Glutamatergic neuron (in vitro differentiated cells): ENCODE results near the gene HDAC3. TPM values are rescaled to one million over a fixed set of nuclear protein-coding genes. Genes with fewer than 3 reads are reported as not detected.

Experiments
- DNase-seq: peaks from one replicate; pipeline ENCODE4 v3.0.0; 2022
- H3K27ac Mint-ChIP-seq: one replicate; pipeline ENCODE4 v1.8.0; 2020; ENCODE audit warnings: mild to moderate bottlenecking, mixed read lengths, inconsistent platforms; ENCODE audit not compliant: unreplicated experiment
- H3K27me3 Mint-ChIP-seq: one replicate; pipeline ENCODE4 v1.8.0; 2020; ENCODE audit warnings: mild to moderate bottlenecking, moderate library complexity, mixed read lengths, inconsistent platforms; ENCODE audit not compliant: unreplicated experiment
- H3K36me3 Mint-ChIP-seq: one replicate; pipeline ENCODE4 v1.8.0; 2020; ENCODE audit warnings: mild to moderate bottlenecking, mixed read lengths, inconsistent platforms; ENCODE audit not compliant: unreplicated experiment
- H3K4me1 Mint-ChIP-seq: one replicate; pipeline ENCODE4 v1.8.0; 2020; ENCODE audit warnings: mild to moderate bottlenecking, low read depth, mixed read lengths, inconsistent platforms; ENCODE audit not compliant: unreplicated experiment
- H3K4me3 Mint-ChIP-seq: one replicate; pipeline ENCODE4 v1.8.0; 2020; ENCODE audit warnings: mild to moderate bottlenecking, mixed read lengths, inconsistent platforms; ENCODE audit not compliant: unreplicated experiment
- H3K9me3 Mint-ChIP-seq: one replicate; pipeline ENCODE4 v1.8.0; 2020; ENCODE audit warnings: mild to moderate bottlenecking, moderate library complexity, mixed read lengths, inconsistent platforms; ENCODE audit not compliant: unreplicated experiment
- total RNA-seq: library from RNA; stranded (reverse); fragmentation: NEBNext Ultra II Directional; extraction: Animal tissue kit (Norgen Biotek cat#: 25700); gene quantifications from one replicate; pipeline ENCODE4 v1.2.1, GENCODE V29; 2021; ENCODE audit not compliant: unreplicated experiment
- TF ChIP-seq, protein P1 (sequence below): fragments of 200-600 bp; sonication (generic); IDR thresholded peaks from one replicate; pipeline ENCODE4 v1.5.0; 2021; ENCODE audit not compliant: partially characterized antibody, unreplicated experiment

The HDAC3 gene
- total RNA-seq, 1 donor from 2014 or later: 81.8 TPM

DNA sequence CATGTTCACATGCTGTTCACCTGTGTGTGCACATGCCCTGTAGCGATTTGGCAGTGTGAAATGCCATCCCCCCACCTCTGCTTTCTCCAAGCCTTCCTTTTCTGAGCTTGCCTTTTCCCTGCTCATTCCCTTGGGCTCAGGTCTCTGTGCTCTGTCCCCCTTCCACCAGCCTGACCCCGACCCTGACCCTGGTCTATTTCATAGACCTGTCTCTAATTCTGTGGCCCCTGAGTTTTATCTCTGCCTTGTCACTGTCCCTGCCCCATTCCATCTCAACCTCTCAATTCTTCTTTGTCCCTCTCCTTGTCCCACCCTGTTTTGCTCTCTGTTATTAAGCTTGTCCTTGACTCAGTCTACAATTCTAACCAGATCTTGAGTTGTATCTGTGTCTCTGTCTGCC lies 44.6 kb upstream of the HDAC3 start:
- peak overlapping the region; percentile 68 for H3K4me3 Mint-ChIP-seq
- TF ChIP-seq, protein P1, sequence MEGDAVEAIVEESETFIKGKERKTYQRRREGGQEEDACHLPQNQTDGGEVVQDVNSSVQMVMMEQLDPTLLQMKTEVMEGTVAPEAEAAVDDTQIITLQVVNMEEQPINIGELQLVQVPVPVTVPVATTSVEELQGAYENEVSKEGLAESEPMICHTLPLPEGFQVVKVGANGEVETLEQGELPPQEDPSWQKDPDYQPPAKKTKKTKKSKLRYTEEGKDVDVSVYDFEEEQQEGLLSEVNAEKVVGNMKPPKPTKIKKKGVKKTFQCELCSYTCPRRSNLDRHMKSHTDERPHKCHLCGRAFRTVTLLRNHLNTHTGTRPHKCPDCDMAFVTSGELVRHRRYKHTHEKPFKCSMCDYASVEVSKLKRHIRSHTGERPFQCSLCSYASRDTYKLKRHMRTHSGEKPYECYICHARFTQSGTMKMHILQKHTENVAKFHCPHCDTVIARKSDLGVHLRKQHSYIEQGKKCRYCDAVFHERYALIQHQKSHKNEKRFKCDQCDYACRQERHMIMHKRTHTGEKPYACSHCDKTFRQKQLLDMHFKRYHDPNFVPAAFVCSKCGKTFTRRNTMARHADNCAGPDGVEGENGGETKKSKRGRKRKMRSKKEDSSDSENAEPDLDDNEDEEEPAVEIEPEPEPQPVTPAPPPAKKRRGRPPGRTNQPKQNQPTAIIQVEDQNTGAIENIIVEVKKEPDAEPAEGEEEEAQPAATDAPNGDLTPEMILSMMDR: no peak

DNA sequence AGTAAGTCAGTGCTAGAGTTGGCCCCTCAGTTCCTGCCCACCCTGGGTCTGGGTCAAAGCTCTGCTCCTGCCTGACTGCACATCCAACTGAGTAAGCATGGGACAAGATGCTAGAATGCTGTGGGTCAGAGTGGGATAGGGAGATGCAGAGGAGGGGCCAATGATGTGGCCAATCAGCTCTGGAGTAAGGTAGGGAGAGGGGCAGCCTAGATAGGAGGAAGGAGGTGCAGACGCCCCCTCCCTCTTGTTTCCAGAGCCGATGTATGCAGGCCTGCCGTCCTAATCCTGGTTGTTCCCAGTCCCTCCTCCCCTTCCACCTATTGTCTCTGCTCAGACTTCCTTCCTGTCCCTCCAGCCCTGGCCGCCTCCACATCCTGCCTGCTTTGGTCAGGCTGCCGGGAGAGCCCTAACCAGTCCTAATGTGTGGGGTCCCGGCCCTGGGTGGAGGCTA lies 44.1 kb upstream of the HDAC3 start:
- Mint-ChIP-seq H3K27ac (no peak overlapping the region), H3K4me1 (peaks cover 4% of the 10 kb centered on the region), H3K9me3 (no peaks in the 10 kb centered on the region), H3K4me3 (no peak overlapping the region), H3K36me3 (no peaks in the 10 kb centered on the region), H3K27me3 (no peaks in the 10 kb centered on the region)
- TF ChIP-seq, protein P1: no peak
- peak; percentile 33 for DNase-seq

More for the DNA sequence above, 44.6 kb upstream of the HDAC3 start:
- Mint-ChIP-seq H3K36me3 (no peaks in the 10 kb centered on the region), H3K27ac (peak overlapping the region; percentile 40), H3K4me1 (peaks cover 4% of the 10 kb centered on the region), H3K9me3 (no peaks in the 10 kb centered on the region), H3K27me3 (no peaks in the 10 kb centered on the region)
- DNase-seq: no peak

DNA sequence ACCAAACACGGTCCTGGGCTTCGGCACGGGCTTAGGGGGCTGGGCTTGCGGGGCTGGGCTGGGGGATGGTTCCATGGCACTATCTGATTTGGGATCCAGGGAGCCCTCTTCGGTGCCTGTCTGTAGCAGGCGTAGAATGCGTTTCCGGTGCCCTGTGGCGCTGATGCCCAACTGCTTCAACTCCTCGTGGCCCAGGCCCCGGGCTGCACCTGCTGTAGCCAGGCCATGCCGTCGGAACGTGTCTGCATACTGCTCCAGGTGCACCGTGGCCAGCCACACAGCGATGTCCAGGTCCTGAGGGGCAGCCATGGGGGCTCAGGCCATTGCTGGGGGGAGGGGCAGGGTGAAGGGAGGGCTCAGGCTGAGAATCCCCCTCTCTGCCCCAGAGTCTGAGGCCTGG lies 43.5 kb upstream of the HDAC3 start:
- DNase-seq: no peak
- TF ChIP-seq, protein P1: no peak
- Mint-ChIP-seq H3K4me1 (peaks cover 4% of the 10 kb centered on the region), H3K9me3 (no peaks in the 10 kb centered on the region), H3K27me3 (no peaks in the 10 kb centered on the region), H3K36me3 (peaks cover under 1% of the 10 kb centered on the region), H3K27ac (no peak overlapping the region), H3K4me3 (no peak overlapping the region)

DNA sequence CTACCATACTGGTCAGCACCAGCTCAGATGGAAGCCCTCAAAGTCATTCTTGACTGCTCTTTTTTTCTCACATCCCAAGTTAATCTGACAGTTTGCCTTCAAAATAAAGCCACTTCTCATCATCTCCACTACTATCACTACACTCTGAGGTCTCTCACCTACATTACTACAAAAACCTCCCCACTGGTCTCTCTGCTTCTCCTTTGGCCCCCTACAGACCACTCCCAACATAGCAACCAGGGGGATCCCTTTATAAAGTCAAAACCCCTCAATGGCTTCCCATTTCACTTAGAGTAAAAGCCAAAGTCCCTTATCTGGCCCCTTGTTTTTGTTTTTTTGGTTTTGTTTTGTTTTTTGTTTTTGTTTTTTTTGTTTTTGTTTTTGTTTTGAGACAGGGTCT lies 40.8 kb upstream of the HDAC3 start:
- Mint-ChIP-seq H3K36me3 (peaks cover 6% of the 10 kb centered on the region), H3K4me1 (peaks cover 5% of the 10 kb centered on the region), H3K27ac (no peak overlapping the region), H3K4me3 (no peak overlapping the region), H3K27me3 (peaks cover 2% of the 10 kb centered on the region), H3K9me3 (peaks cover 5% of the 10 kb centered on the region)
- DNase-seq: peak; percentile 62
- TF ChIP-seq, protein P1: peak; percentile 64

DNA sequence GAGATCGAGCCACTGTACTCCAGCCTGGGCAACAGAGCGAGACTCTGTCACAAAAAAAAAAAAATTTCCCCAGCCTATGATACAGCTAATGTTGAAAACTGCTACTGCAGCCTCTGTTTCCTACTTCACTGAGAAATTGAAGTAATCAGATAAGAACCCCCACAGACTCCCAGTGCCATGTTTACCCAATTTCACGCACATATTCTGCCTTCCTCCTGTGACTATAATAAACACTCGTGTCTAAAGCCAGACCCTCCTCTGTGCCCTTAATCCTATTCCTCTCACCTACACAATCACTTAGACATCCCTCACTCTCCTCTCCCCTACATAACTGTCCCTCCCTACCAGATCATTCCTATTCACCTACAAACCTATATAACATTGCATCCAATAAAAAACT lies 39.0 kb upstream of the HDAC3 start:
- Mint-ChIP-seq H3K27me3 (peaks cover 2% of the 10 kb centered on the region), H3K27ac (no peak overlapping the region), H3K9me3 (peaks cover 5% of the 10 kb centered on the region), H3K4me3 (no peak overlapping the region), H3K4me1 (peaks cover 3% of the 10 kb centered on the region), H3K36me3 (peaks cover 6% of the 10 kb centered on the region)
- TF ChIP-seq, protein P1: no peak
- DNase-seq: no peak
